GM21723 (cell line): ENCODE measurements around the gene STAP2.
"Not testable (repeated sequence)": the region's sequence is repeated elsewhere in the genome, so short reads cannot be mapped to it uniquely, and the experiment has no call there.

Source experiments
- ATAC-seq: cut with Tn5 transposase; IDR thresholded peaks from one replicate; pipeline ENCODE4 v1.9.1; 2021; ENCODE audit warnings: mild to moderate bottlenecking, moderate library complexity; ENCODE audit not compliant: unreplicated experiment

The STAP2 gene

DNA sequence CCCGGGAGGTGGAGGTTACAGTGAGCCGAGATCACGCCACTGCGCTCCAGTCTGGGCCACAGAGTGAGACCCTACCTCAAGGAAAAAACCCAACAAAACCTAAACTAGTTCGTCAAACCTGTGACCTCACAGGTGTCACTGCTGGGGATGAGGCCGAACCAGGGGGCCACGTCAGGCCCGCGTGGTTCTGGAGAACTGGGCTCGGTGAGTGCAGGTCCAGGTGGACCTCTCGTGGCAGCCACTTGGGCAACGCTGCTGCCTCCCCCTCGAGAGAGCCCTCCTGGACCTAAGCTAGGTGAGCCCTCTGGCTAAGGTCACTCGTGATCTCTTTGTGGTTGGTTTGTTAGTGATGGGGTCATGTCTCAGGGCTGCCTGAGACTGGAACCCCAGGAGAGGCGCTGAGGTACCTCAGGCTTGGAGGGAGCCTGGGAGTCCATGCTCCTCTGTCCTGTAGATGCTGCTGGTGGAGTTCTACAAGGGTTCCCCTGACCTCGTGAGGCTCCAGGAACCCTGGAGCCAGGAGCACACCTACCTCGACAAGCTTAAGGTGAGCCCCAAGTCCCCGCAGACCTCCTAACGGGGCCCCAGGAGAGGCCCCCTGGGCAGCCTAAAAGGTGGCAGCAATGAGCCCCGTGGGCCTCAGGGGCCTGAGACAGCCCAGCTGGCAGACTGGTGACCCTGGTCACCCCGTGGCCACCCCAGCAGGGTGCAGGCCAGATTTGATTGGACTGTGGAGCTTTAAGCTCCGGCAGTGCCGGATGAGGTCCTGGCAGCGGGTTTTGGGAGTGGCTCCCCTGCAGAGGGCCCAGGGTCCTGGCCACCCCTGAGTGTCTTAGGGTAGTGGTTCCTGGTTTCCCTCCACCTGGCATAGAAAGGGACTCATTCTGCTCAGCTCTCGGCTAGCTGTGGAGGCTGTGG, 20.3 kb upstream of the STAP2 start:
- no peak for ATAC-seq

DNA sequence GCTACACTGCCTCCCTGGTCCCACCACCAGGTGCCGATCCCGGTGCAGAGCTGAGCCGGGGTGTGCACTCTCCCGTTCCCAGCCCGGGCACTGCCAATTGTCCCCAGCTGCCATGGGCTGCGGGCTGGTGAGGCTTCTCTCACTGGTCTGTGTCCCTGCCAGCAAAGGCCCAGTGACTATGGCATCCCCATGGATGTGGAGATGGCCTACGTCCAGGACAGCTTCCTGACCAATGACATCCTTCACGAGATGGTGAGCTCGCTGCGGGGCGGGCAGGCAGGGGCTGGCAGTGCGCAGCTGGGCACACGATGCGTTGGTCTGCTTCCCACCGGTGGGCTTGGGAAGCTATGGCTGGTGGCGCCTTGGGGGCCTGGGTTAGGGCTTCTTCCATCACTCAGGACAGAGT, 19.3 kb upstream of the STAP2 start:
- no peak for ATAC-seq

DNA sequence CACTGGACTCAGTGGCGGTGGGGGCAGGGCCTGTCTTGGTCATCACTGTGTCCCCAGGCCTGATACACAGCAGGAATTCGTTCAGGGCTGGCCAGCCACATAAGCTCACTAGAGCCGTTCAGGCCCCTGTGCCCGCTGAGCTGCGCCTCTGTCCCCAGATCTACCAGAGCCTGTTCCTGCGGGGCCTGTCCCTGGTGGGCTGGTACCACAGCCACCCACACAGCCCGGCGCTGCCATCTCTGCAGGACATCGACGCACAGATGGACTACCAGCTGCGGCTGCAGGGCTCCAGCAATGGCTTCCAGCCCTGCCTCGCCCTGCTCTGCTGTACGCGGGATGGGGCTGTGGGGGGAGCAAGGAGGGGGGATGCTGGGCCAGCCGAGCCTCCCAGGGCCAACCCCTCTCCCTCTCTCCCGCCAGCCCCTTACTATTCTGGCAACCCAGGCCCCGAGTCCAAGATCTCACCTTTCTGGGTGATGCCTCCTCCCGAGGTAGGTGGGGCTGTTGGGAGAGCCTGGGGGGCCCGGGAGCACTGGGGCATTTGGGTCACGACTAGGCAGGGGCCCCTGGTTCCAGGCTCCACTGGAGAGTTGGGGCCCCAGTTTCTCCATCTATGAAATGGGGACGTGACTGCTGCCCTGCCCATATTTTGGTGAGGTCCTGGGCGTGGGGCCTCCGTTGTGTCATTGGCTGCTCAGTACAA, 18.6 kb upstream of the STAP2 start:
- ATAC-seq, result no peak

DNA sequence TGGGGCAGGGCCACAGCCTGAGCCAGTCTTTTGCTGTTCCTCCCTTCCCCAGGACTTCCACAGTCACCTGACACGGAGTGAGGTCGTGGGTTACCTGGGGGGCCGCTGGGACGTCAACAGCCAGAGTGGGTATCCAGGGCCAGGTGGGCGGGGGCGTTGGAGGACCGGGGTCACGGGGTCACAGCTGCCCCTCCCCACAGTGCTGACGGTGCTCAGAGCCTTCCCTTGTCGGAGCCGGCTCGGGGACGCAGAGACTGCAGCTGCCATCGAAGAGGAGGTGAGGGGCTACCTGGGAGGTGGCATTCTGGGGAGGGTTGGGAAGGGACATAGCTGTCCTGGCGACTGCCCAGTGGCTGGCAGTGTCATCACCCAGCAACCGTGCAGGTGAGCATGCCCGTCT, 16.3 kb upstream of the STAP2 start:
- no peak for ATAC-seq

DNA sequence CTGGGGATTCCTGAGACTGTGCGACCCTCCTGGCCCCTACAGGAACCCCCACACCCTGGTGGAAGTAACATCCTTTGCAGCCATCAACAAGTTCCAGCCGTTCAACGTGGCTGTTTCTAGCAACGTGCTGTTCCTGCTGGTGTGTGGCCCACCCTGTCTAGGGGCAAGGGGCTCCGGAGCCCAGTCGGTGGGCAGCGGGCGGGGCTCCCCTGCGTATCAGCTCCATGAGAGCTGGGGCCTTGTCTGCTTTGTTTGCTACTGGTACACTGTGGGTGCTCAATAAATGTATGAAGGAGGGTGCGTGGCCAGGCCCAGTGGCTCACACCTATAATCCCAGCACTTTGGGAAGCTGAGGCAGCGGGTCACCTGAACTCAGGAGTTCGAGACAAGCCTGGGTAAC, 15.7 kb upstream of the STAP2 start:
- no peak for ATAC-seq

DNA sequence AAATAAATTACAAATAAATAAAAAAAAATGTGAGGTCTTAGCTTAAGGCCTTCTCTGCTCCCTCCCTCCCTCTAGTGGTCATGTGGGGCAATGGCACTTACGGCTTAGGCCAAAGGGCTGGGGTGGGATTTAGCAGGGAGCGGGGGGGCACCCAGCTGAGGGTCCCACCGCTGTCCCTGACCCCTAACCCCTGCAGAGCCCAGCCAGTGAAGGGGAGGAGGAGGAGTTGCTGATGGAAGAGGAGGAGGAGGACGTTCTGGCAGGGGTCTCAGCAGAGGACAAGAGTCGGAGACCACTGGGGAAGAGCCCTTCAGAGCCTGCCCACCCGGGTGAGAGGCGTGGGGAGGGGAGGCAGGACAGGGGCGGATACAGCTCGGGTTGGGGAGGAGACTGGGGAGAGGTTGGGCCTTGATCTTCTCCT, 14.1 kb upstream of the STAP2 start:
- no peak for ATAC-seq

DNA sequence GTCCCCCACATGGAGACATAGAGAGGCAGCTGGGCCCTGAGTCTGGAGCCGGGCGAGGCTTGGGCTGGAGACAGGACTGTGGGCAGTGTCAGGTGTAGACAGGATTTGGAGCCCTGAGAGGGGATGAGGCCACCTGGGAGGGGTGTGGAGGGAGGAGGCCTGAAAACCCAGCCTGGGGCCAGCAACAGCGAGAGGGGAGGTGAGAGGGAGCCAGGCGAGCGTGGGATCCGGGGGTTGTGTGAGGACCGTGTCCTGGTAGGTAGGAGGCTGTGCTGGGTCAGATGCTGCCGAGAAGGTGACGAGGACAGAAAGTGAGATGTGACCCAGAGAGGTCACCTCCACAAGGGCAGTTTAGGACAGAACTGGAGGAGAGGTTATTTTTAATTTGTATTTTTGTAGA, 12.1 kb upstream of the STAP2 start:
- no peak for ATAC-seq

DNA sequence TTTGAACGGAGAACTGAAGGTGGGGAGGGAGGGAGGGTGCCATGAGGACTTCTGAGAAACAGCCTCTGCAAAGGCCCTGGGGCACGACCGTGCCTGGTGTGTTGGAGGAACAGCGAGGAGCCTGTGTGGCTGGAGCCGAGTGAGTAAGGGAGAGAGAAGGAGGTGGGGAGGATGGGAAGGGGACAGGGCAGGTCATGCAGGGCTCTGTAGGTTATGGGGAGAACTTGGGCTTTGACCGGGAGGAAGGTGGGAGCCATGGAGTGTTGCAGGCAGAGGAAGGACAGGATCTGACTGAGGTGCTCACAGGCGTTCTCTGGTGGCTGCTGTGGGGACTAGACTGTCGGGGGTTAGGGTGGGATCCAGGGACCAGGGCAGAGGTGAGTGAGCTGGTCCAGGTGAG, 11.5 kb upstream of the STAP2 start:
- ATAC-seq, result no peak

DNA sequence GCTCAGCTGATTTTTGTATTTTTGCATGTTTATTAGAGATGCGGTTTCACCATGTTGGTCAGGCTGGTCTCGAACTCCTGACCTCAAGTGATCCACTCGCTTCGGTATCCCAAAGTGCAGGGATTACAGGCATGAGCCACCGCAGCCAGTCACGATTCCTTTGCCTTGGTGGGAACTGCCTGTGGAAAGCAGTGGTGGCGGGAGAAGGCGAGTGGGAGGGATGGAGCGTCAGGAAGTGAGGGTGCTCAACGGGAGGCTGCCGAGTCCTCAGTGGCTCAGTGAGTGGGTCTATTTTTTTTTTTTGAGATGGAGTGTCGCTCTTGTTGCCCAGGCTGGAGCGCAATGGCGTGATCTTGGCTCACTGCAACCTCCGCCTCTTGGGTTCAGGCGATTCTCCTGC, 10.6 kb upstream of the STAP2 start:
- not testable (repeated sequence) for ATAC-seq

DNA sequence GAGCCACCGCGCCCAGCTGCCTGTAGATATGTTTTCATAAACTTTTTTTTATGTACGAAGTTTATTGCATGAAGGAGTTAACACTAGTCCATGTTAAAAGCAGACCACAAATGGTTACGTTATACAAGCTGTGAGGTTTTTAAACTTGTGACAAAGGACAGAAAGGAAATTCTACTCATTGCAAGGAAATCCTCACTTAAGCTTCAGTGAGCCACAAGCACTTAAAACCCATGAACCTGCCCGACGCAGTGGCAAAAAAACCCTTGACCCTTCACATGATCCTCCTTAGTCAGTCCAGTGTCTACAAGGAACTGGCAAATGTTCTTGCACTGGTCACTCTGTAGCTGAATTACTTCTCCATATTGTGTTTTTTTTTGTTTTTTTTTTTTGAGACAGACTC, 8.9 kb upstream of the STAP2 start:
- no peak for ATAC-seq

DNA sequence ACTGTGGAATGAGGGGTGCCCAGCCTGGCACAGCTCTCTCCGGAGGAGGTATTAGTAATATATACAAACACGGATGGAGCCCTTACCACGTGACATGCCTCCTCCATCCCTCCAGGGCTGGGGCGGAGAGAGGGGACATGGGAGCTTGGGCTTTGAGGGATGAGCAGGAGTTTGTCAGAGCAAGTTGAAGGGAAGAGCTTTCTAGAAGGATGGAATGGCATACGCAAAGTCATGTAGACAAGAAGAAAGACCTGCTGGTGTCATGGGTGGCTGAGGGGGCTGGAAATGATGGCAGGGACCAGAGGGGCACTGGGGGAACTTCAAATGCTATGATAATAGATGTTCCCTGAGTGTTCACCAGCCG, 7.4 kb upstream of the STAP2 start:
- ATAC-seq, result no peak

DNA sequence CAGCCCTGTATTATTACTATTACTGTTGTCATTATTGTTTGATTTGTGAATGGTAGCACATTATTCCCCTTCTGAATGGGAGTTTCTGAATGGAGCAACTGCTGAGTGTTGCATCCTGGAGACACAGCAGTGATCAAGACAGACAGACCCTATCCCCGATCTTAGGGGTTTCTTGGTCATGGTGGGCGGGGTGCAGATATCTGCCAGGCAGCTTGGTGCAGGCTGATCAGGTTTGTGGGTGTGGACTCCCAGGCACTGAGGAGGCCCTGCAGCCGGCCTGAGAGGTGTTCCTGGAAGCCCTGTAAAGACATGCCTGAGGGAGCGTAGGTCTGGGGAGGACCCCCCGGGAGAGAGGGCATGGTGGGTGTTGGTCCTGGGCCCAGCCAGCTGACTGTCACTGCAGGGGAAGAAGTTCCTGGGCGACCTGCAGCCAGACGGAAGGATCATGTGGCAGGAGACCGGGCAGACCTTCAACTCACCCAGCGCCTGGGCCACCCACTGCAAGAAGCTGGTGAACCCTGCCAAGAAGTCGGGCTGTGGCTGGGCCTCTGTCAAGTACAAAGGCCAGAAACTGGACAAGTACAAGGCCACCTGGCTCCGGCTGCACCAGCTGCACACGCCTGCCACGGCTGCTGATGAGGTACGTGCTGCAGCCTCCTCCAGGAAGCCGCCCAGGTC, 6.9 kb upstream of the STAP2 start:
- no peak for ATAC-seq

DNA sequence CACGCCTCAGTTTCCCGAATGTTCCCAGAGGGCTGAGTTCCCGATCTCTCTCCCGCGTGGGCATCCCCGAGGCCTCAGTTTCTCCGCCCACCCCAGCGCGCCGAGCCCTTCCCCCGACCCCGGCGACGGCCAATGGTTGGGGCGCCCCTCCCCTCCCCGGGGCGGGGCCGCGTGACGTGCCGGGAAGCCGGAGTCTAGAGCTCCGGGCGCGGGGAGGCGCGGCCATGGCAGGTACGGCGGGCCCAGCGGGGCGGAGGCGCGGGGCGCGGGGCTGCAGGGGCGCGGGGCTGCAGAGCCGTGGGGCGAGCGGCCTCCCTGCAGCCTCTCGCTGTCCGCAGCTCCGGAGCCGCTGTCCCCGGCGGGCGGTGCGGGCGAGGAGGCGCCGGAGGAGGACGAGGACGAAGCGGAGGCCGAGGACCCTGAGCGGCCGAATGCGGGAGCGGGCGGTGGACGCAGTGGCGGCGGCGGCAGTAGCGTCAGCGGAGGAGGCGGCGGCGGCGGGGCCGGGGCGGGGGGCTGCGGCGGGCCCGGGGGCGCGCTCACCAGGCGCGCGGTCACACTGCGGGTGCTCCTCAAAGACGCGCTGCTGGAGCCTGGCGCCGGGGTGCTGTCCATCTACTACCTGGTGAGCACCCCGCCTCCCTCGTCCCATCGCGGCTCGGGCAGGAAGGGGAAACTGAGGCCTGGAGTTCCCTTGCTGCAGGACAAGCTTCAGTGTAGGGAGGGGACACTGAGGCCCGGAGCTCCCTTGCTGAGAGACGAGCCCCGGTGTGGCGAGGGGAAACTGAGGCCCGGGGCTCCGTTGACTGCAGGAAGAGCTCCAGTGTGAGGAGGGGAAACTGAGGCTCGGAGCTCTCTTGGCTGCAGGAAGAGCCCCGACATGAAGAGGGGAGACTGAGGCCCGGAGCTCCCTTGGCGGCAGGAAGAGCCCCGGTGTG, 5.0 kb upstream of the STAP2 start, which contains the start of gene MPND:
MPND (plus strand) TSS at position 193 of the 938 bp plus-strand sequence; CDS start at position 225, 32 bp downstream.
- ATAC-seq, result peak; percentile 60

DNA sequence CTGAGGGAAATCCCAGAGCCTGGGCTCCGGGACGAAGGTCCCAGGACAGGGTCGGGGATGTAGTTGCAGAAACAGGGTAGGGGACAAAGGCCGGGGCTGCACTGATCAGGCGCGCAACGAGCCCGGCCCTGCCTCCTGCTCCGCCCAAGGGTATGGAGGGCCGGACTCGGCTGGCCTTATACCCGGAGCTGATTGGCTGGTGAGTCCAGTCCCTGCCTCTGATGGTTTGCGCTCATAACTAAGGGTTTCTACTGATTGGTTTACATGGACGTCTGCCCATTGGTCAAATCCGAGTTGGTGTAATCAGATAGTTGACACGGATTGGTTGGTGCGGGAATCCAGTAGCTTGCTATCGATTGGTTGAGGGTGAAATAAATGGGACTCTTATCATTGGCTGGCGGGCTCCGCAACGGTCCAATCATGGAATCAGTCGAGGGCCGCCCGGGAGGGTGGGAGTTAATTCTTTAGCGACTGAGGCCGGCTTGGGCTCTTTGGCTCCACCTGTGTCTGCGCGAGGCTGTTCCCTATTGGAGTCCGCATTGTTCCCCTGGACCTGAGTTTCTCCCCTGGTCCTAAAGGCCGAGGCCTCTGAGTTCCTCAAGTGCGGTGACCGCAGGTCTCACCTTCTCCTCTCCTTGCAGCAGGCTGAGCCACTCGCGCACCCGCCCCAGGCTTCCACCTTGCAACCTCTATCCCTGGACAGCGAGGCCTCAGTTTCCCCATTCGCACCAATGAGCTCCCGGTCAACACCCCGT, 4.2 kb upstream of the STAP2 start:
- peak; percentile 85 for ATAC-seq

DNA sequence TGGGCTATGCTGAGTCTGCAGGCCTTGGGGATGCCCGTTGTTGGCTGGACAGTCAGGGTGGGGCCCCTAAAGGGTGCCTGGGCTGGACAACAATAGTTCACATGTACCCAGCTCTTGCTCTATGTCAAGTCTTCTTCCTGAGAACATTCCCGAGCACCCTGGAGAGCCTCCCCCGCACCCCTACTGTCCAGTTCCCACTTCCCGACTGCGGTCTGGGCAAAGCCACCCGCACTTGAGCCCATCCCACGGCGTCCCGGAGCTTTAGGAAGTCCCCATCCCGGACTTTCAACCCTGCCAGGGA, 3.6 kb upstream of the STAP2 start:
- ATAC-seq, result no peak

DNA sequence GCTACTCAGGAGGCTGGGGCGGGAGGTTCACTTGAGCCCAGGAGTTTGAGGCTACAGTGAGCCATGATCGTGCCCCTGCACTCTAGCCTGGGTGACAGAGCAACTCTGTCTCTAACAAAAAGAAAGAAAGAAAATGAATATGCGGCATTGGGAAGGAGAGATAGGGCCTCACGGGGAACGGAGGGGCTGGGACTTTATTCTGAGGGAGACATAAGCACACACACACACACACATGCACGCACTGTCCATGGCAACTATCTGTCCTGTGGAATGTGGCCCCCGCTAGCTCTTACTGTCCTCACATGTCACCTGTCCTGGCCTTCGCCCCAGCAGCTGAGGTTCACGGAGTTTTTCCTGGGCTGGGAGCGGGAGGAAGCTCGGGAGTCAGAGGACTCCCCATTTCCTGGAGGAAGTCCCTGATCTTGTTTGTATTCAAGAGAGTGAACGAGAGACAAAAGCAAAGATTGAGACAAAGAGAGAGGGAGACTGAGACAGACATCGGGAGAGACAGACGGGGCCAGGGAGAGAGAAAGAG, 654 bp downstream of the STAP2 start:
- ATAC-seq, result no peak

DNA sequence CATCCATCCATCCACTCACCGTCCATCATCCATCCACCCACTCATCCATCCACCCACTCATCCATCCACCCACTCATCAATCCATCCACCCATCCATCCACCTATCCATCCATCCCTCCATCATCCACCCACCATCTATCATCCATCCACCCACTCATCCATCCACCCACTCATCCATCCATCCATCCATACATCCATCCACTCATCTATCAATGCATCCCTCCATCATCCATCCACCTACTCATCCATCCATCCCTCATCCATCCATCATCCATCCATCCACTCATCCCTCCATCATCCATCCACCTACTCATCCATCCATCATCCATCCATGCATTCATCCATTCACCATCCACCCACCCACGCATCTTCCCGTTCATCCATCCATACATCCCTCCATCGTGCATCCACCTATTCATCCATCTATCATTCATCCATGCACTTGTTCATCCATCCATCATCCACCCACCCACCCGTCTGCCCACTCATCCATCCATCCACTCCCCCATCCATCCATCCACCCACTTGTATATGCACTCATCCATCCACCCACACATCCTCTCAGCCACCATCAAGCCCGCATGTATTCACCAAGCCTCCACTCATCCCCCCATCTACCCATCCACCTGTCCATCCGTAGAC, 3.6 kb downstream of the STAP2 start:
- ATAC-seq, result no peak

DNA sequence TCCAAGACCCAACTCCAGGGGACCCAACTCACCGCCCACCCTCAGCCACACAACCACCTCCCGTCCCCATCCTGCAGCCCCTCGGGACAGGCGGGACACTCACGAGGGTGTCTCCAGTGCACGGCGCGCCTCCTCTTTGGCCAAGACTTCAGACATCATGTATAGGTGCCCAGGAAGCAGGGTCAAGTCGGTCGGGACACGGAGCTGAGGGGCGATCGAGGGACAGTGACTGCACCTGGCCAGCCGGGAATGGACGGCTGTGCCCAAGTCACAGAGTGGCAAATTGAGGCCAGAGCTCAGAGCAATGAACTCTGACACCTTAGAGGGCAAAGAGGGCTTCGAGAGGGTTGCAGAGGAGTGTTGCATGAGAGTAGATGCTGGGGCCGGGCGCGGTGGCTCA, 8.8 kb downstream of the STAP2 start:
- no peak for ATAC-seq

DNA sequence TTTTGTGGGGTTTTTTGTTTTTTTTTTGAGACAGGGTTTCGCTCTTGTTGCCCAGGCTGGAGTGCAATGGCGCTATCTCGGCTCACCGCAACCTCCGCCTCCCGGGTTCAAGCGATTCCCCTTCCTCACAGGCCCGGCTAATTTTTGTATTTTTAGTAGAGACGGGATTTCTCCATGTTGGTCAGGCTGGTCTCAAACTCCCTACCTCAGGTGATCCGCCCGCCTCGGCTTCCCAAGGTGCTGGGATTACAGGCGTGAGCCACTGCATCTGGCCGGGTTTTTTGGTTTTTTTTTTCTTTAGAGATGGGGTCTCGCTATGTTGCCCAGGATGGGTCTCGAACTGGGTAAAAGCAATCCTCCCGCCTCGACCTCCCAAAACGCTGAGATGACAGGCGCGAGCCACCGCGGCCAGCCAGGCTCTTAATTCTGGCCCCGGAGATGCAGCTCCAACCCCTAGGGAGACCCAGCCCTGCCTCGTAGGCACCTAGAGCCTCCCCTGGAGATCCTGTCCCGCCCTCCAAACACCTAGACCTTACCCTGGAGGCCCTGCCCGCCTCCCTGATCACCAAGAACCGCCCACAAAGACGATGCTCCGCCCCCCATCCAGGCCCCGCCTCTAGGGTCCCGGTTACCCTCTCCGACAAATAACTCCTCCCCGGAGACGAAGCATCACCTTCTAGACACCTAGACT, 9.5 kb downstream of the STAP2 start:
- ATAC-seq, result not testable (repeated sequence)
